ENCODE data around the gene LARGE1.

Gene LARGE1

DNA sequence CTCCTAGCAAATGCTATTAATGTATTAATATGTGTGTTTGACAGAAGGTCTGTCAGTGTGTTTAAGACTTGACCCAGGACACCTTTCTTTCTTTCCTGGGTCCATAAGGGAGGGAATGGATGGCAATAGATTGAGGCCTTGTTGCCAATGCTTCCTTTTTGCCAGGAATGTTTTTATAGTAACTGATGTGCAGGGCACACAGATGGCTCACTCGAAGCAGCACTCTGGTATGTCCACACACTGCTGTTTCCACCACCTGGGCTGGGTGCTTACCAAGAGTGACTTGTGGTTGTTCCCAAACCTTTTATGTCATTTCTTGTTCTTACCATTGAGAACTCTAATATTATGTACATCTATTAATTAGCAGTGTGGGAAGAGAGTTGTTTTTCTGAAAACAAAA lies 465.2 kb downstream of the LARGE1 start:
- DNase-seq (ENCODE audit: low spot score) = no peak
- no peak for TF ChIP-seq CTCF (IDR thresholded peaks at IDR 0.05; ENCODE audit: borderline replicate concordance, control extremely low read depth, extremely low read depth, insufficient read depth, missing control alignments)
- in situ Hi-C loops (cut with MboI; ENCODE audit: low sequenced_read_pairs, unreplicated experiment) = no loop called here

DNA sequence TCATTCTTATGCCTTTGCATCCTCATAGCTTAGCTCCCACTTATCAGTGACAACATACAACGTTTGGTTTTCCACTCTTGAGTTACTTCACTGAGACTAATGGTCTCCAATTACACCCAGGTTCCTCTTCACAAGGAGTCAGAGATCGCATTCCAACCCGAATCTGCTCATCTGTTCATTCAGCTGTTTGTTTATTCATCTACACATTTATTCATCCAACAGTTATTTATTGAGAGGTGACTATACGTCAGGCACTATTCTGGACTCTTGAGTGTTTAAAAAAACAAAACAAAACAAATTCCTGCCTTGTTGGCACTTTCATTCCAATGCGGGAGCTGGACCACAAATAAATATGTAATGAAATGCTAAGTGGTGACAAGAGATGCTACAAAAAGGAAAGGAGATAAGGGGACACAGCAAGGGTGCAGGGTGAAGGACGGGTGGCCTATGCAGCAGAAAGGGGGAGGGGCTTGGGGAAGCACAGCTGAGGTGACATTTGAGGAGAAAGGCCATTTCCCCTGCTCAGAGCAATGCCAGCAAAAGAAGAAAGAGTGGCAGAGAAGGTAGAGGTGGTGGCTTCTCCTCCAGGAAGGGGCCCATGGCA lies 468.3 kb downstream of the LARGE1 start:
- in situ Hi-C loops (cut with MboI; ENCODE audit: low sequenced_read_pairs, unreplicated experiment) = no loop called here

DNA sequence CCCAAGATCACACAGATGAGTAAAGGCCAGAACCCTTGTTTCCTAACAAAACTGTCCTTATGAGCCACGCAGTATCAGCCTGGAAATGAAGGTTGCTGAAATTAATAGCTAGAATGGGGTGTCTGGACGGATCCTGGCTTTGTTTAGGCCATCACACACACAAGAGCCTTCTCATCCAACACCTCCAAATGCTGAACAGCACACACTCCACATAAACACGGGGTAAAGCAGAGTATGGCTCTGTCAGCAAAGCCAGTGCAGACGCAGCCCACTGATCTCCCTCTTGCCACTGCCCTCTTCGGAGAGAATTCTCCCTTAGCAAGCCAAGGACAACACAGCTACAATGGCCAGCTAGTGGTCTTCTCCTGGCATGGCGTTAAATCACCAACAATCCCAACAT lies 469.5 kb downstream of the LARGE1 start:
- DNase-seq (ENCODE audit: low spot score) = no peak
- no peak for TF ChIP-seq CTCF (IDR thresholded peaks at IDR 0.05; ENCODE audit: borderline replicate concordance, control extremely low read depth, extremely low read depth, insufficient read depth, missing control alignments)
- in situ Hi-C loops (cut with MboI; ENCODE audit: low sequenced_read_pairs, unreplicated experiment) = no loop called here

More for the DNA sequence above, 468.3 kb downstream of the LARGE1 start:
- DNase-seq (ENCODE audit: low spot score) = no peak
- no peak for TF ChIP-seq CTCF (IDR thresholded peaks at IDR 0.05; ENCODE audit: borderline replicate concordance, control extremely low read depth, extremely low read depth, insufficient read depth, missing control alignments)

DNA sequence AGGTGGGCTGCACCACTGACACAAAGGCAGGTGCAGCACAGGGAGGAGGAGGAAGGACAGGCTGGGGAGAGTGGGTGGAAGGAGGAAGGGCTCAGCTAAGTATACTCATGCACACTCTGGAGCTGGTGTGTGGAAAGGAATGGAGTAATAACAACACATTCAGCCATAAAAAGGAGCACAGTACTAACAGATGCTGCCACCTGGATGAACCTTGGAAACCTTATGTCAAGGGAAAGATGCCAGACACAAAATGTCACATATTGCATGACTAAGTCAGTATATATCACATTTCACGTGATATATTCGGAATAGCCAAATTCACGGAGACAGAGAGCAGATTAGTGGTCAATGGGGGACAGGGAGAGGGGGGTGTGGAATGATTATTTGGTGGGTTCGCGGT lies 472.5 kb downstream of the LARGE1 start:
- DNase-seq (ENCODE audit: low spot score) = no peak
- in situ Hi-C loops (cut with MboI; ENCODE audit: low sequenced_read_pairs, unreplicated experiment) = no loop called here

DNA sequence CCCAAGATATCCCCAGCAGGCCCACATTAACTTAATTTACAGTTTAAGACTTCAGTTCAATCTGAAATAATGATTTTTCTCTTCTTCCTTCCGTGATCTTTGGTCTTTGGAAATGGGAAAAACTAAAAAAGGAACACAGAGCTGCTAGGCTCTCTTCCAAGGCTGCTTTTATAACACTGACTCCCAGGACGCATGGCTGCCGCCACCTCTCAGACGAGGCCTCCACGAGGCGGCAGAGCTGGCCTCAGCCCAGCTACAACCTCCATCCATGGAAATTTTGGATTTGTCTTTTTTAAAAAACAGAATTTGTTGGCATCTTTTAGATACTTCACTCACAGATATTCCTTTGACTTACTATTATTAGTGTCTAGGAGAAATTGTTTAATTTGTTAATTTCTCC lies 476.6 kb downstream of the LARGE1 start:
- TF ChIP-seq CTCF (IDR thresholded peaks at IDR 0.05; ENCODE audit: borderline replicate concordance, control extremely low read depth, extremely low read depth, insufficient read depth, missing control alignments) = no peak
- in situ Hi-C loops (cut with MboI; ENCODE audit: low sequenced_read_pairs, unreplicated experiment) = no loop called here
- no peak for DNase-seq (ENCODE audit: low spot score)

More for the DNA sequence above, 472.5 kb downstream of the LARGE1 start:
- TF ChIP-seq CTCF (IDR thresholded peaks at IDR 0.05; ENCODE audit: borderline replicate concordance, control extremely low read depth, extremely low read depth, insufficient read depth, missing control alignments) = no peak

DNA sequence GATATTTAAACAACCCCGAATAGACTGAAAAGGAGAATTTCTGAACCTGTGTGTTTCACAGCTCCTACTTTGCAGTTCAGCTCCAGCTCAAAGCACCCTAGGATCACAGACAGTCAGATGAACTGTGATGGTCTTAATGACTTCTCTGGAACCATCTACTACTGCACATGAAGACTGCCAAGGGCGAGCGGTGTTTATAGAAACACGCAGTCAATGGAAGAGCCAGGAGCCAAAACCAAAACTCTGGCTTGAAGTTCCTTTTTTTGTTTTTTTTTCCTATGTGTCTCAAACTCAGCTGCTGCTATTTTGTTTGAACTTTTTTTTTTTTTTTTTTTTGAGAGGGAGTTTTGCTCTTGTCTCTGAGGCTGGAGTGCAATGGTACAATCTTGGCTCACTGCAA lies 479.5 kb downstream of the LARGE1 start:
- no peak for TF ChIP-seq CTCF (IDR thresholded peaks at IDR 0.05; ENCODE audit: borderline replicate concordance, control extremely low read depth, extremely low read depth, insufficient read depth, missing control alignments)
- DNase-seq (ENCODE audit: low spot score) = no peak
- in situ Hi-C loops (cut with MboI; ENCODE audit: low sequenced_read_pairs, unreplicated experiment) = no loop called here
